ENCODE measurements around the gene CLIC2.
"Not testable (repeated sequence)": the region's sequence is repeated elsewhere in the genome, so short reads cannot be mapped to it uniquely, and the experiment has no call there.

CLIC2 gene

DNA sequence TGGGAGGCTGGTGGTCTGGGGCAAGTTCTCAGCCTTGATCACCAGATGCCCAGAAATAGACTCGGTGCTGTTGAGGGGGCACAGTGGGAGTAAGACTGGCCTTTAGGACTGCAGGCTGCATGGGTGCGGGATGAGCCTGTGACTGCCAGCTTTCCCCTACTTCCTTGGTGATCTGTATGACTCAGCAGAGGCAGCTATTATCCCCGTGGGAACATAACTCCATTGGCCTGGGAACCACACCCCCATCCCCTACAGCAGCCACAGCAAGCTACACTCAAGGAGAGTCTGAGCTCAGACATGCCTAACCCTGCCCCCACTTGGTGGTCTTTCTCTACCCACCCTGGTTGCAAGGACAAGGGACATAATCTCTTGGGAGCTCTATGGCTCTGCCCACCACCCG lies 20.6 kb downstream of the CLIC2 start:
- H3K27me3 Mint-ChIP-seq: peaks cover 4% of the 10 kb centered on the region
- no peak for ATAC-seq (ENCODE audit: low read depth)
- no peak overlapping the region for H3K27ac Mint-ChIP-seq
- H3K9me3 Mint-ChIP-seq: peaks cover 3% of the 10 kb centered on the region
- H3K36me3 Mint-ChIP-seq: peaks cover 1% of the 10 kb centered on the region
- no peaks in the 10 kb centered on the region for H3K4me1 Mint-ChIP-seq
- no peak for DNase-seq (ENCODE audit: low spot score in 2 of 2)
- H3K4me3 Mint-ChIP-seq: no peak overlapping the region

DNA sequence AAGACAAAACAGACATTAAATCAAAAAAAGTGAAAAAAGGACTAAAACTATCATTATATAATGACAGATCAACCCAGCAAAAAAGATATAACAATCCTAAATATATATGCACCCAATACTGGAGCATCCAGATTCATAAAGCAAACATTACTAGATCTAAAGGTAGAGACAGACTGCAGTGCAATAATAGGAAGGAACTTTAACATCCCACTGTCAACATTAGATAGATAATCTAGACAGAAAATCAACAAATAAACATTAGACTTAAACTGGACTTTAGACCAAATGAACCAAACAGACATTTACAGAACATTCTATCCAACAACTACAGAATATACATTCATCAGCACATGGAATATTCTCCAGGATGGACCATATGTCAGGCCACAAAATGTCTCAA lies 40.6 kb downstream of the CLIC2 start:
- Mint-ChIP-seq H3K27me3 (no peaks in the 10 kb centered on the region), H3K9me3 (no peaks in the 10 kb centered on the region), H3K4me1 (peaks cover 2% of the 10 kb centered on the region), H3K36me3 (no peaks in the 10 kb centered on the region), H3K4me3 (no peak overlapping the region), H3K27ac (no peak overlapping the region)
- ATAC-seq (ENCODE audit: low read depth) (no peak), DNase-seq (ENCODE audit: low spot score in 2 of 2) (no peak)

DNA sequence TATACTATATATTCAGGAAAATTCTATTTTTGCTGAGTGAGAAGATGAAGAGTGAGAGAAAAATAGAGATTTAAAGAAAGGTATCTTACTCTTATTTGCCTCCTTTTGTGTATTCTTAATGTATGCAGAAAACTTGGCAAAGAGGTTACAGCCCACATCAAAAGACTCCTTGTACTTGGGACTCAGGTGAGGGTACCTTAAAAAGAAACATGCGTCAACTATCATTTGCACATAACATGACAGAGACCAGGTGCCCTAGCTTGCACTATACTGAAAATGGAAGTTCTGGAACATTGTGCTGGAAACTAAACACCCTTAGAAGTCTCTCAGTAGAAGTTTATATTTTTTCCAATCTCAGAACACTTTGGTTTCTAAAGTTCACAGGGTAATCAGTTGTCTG lies 54.5 kb downstream of the CLIC2 start:
- Mint-ChIP-seq H3K4me1 (no peaks in the 10 kb centered on the region), H3K4me3 (no peak overlapping the region), H3K27me3 (no peaks in the 10 kb centered on the region), H3K36me3 (peaks cover 2% of the 10 kb centered on the region), H3K9me3 (peaks cover 2% of the 10 kb centered on the region), H3K27ac (no peak overlapping the region)
- no peak for ATAC-seq (ENCODE audit: low read depth)
- no peak for DNase-seq (ENCODE audit: low spot score in 2 of 2)

DNA sequence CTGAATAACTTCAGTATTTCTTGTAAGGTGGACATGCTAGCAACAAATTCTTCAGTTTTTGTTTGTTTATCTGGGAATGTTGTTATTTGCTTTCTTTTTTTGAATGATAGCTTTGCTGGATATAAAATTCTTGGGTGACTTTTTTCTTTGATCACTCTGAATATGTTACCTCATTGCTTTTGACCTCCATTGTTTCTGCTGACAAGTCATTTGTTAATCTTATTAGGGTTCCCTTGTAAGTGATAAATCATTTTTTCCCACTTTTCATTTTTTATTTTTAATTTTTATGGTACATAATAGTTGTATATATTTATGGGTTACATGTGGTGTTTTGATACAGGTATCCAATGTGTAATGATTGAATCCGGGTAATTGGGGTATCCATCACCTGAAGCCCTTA lies 63.4 kb downstream of the CLIC2 start:
- DNase-seq (ENCODE audit: low spot score in 2 of 2): no peak
- no peak overlapping the region for H3K27ac Mint-ChIP-seq
- H3K27me3 Mint-ChIP-seq: no peaks in the 10 kb centered on the region
- no peaks in the 10 kb centered on the region for H3K9me3 Mint-ChIP-seq
- ATAC-seq (ENCODE audit: low read depth): no peak
- no peaks in the 10 kb centered on the region for H3K36me3 Mint-ChIP-seq
- no peaks in the 10 kb centered on the region for H3K4me1 Mint-ChIP-seq
- no peak overlapping the region for H3K4me3 Mint-ChIP-seq

DNA sequence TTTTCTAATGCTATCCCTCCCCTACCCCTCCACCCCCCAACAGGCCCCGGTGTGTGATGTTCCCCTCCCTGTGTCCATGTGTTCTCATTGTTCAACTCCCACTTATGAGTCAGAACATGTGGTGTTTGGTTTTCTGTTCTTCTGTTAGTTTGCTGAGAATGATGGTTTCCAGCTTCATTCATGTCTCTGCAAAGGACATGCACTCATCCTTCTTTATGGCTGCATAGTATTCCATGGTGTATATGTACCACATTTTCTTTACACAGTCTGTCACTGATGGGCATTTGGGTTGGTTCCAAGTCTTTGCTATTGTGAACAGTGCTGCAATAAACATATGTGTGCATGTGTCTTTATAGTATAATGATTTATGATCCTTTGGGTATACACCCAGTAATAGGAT lies 66.4 kb downstream of the CLIC2 start:
- H3K27me3 Mint-ChIP-seq; DNase-seq (ENCODE audit: low spot score in 2 of 2); H3K27ac Mint-ChIP-seq; H3K4me3 Mint-ChIP-seq; H3K9me3 Mint-ChIP-seq; H3K36me3 Mint-ChIP-seq; H3K4me1 Mint-ChIP-seq; ATAC-seq (ENCODE audit: low read depth): not testable (repeated sequence)

DNA sequence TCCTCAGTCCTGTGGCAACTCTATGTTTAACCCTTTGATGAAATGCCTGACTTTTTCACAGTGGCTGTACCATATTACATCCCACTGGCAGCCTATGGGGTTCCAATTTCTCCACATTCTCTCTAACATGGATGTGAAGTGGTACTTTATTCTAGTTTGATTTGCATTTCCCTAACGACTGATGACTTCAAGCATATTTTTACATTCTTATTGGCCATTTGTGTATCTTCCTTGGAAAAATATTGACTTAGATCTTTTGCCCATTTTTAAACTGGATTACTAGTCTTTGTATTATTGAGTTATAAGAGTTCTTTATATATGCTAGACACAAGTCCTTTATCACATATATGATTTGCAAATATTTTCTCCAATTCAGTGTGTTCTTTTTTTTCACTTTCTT lies 68.0 kb downstream of the CLIC2 start:
- Mint-ChIP-seq H3K4me3 (no peak overlapping the region), H3K9me3 (no peaks in the 10 kb centered on the region), H3K36me3 (no peaks in the 10 kb centered on the region), H3K27me3 (no peaks in the 10 kb centered on the region), H3K4me1 (peaks cover 8% of the 10 kb centered on the region), H3K27ac (no peak overlapping the region)
- no peak for ATAC-seq (ENCODE audit: low read depth)
- DNase-seq (ENCODE audit: low spot score in 2 of 2): no peak

DNA sequence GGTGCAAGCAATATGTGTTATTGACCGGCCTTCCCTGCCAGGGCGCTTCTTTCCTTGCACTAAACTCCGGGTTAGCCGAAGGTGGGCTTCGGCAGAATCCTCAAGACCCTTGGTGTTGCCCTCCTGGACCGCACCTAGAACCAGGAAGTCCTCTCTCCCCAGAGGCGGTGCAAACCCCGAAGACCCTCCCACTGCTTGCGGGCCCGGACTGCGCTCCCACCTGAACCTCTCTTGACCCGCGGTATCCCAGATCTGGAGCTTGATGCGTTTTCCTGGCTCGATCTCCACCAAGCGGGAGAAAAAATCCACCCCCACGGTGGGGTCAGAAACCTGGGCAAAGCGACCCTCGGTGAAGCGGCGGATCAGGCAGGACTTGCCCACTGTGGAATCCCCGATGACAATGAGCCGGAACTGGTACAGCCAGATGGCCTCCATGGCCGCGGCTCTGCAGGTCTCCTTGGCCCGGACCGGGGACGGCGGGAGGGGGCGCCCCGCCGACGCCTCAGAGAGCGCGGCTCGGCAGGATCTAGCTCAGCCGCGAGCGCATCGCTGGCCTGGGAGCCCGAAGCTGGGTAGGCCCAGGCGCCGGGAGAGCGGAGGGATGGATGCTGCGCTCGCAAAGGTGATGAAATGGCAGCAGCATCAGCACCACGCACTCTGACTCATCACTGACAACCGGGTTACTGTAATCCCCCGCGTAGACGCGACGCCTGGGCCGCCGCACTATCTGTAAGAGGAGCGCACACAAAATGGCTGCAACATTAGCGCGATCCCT lies 70.4 kb downstream of the CLIC2 start, which contains the start of gene RAB39B:
Gene RAB39B, minus strand, starts transcription at position 638 of the 775 bp plus-strand sequence. Its CDS starts 203 bp downstream, at position 435.
- H3K4me1 Mint-ChIP-seq: peaks cover 8% of the 10 kb centered on the region
- H3K36me3 Mint-ChIP-seq: peaks cover 4% of the 10 kb centered on the region
- H3K9me3 Mint-ChIP-seq: no peaks in the 10 kb centered on the region
- no peaks in the 10 kb centered on the region for H3K27me3 Mint-ChIP-seq
- H3K4me3 Mint-ChIP-seq: peak within 1 kb of the TSS; percentile 90
- H3K27ac Mint-ChIP-seq: peak within 1 kb of the TSS; percentile 87
- DNase-seq (ENCODE audit: low spot score in 2 of 2): peak; percentile 36 to 54
- ATAC-seq (ENCODE audit: low read depth): peak; percentile 90

DNA sequence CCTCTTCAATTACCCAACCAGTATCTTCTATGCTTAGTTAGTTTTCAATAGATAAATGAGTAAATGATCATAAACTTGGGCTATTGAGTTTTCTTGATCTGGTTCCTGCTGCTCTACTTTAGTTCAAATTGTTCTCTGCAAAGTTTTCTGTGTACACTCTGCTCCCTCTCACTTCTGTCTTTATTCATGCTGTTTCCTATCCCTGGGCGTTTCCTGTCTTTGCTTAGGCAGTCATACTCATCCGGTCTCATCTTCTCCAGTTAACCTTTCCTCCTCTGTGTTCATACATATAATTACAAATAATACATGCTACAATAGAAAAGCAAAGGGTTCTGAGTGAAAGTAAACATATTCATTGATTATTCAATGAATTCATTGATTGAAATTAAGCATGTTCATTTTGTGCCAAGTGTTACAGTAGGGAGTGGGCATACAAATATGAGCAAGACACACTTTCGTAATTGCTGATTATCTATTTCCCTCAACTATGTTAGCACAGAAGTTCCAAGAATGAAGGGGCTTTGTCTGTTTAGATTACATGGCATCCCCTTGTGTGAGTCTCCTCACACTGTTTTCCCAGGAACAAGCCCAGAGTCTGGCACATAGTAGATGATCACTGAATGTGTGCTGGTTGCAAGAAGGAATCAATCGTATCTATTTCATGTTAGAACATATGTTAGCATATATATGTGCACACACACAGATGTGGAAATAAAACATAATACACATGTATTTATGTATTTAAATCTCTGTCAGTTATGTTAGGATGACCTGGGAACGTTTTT lies 71.3 kb downstream of the CLIC2 start:
- H3K4me1 Mint-ChIP-seq: peaks cover 8% of the 10 kb centered on the region
- peak overlapping the region; percentile 90 for H3K4me3 Mint-ChIP-seq
- ATAC-seq (ENCODE audit: low read depth): no peak
- H3K9me3 Mint-ChIP-seq: no peaks in the 10 kb centered on the region
- H3K27me3 Mint-ChIP-seq: no peaks in the 10 kb centered on the region
- DNase-seq (ENCODE audit: low spot score in 2 of 2): no peak
- H3K27ac Mint-ChIP-seq: peak overlapping the region; percentile 87
- H3K36me3 Mint-ChIP-seq: peaks cover 4% of the 10 kb centered on the region

DNA sequence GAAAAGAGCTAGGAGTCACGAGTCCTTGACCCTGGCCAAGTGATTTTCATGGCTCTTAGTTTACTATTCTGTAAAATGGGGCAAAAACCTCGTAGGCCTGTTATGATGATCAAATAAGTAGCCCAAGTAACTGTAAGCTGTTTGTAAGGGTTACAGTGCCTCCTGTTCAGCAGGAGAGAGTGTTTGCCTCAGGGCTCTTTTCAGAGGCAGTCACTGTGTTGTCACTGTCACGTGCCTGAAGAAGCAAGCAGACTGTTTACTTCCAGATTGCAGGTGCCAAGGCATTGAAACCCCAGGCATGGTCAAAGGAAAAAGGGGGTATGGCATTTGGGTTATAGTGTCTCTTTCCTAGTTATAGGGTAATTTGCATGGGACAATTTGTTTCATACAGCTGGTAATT lies 74.7 kb downstream of the CLIC2 start:
- H3K27ac Mint-ChIP-seq: no peak overlapping the region
- no peak for ATAC-seq (ENCODE audit: low read depth)
- no peak overlapping the region for H3K4me3 Mint-ChIP-seq
- no peaks in the 10 kb centered on the region for H3K27me3 Mint-ChIP-seq
- DNase-seq (ENCODE audit: low spot score in 2 of 2): no peak
- no peaks in the 10 kb centered on the region for H3K9me3 Mint-ChIP-seq
- peaks cover 10% of the 10 kb centered on the region for H3K4me1 Mint-ChIP-seq
- H3K36me3 Mint-ChIP-seq: peaks cover 4% of the 10 kb centered on the region

DNA sequence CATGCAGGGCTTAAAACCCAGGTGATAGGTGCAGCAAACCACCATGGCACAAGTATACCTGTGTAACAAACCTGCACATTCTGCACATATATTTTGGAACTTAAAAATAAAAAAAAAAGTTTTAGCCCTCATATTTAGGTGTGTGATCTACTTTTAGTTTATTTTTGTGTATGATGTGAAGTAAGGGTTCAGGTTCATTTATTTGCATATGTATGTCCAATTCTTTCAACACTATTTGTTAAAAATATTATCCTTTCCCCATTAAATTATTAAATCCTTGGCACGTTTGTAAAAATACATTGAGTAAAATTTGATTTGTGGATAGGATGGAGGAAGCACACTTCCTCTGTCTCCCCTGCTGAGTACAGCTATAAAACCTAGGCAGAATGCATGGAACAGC lies 83.0 kb downstream of the CLIC2 start:
- no peaks in the 10 kb centered on the region for H3K27me3 Mint-ChIP-seq
- H3K4me1 Mint-ChIP-seq: peaks cover 6% of the 10 kb centered on the region
- H3K27ac Mint-ChIP-seq: no peak overlapping the region
- ATAC-seq (ENCODE audit: low read depth) (no peak), DNase-seq (ENCODE audit: low spot score in 2 of 2) (no peak)
- no peaks in the 10 kb centered on the region for H3K36me3 Mint-ChIP-seq
- no peak overlapping the region for H3K4me3 Mint-ChIP-seq
- H3K9me3 Mint-ChIP-seq: no peaks in the 10 kb centered on the region

DNA sequence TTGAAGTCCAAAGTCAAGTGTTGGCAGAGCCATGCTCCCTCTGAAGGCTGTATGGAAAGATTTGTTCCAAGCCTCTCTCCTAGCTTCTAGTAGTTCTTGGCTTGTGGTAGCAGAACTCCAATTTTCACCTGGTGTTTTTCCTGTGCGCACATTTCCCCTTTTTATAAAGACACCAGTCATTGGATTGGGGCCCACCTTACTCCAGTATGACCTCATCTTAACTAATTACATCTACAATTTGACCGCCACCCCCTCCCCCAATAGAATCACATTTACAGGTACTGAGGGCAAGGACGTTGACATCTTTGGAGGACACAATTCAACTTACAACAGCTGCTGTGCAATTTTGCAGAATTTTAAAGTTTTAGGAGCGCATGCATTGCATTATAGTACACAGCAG lies 86.9 kb downstream of the CLIC2 start:
- Mint-ChIP-seq H3K27me3 (no peaks in the 10 kb centered on the region), H3K27ac (no peak overlapping the region), H3K4me3 (no peak overlapping the region), H3K9me3 (no peaks in the 10 kb centered on the region), H3K36me3 (no peaks in the 10 kb centered on the region), H3K4me1 (peaks cover 6% of the 10 kb centered on the region)
- ATAC-seq (ENCODE audit: low read depth) (no peak), DNase-seq (ENCODE audit: low spot score in 2 of 2) (no peak)

DNA sequence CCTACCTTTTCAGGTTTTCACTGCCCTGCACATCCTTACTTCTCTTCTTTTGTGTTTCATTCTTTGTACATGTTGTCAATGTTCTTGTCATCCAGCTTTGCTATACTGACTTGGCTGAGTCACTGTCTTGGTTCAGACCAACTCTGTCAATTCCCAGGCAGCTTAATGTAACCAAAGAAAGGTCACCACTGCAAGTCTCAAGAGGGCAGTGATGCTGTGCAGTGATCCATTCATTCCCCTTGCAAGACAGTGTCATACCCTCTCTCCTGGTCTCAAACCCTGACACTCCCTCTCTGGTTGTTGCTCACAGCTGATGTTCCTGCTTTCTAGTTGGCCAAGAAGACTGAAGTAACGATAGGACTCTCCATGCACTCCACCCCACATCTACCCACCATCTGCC lies 87.7 kb downstream of the CLIC2 start:
- no peaks in the 10 kb centered on the region for H3K36me3 Mint-ChIP-seq
- no peak overlapping the region for H3K4me3 Mint-ChIP-seq
- no peak for DNase-seq (ENCODE audit: low spot score in 2 of 2)
- no peaks in the 10 kb centered on the region for H3K27me3 Mint-ChIP-seq
- H3K27ac Mint-ChIP-seq: no peak overlapping the region
- H3K4me1 Mint-ChIP-seq: peaks cover 6% of the 10 kb centered on the region
- ATAC-seq (ENCODE audit: low read depth): no peak
- H3K9me3 Mint-ChIP-seq: no peaks in the 10 kb centered on the region

DNA sequence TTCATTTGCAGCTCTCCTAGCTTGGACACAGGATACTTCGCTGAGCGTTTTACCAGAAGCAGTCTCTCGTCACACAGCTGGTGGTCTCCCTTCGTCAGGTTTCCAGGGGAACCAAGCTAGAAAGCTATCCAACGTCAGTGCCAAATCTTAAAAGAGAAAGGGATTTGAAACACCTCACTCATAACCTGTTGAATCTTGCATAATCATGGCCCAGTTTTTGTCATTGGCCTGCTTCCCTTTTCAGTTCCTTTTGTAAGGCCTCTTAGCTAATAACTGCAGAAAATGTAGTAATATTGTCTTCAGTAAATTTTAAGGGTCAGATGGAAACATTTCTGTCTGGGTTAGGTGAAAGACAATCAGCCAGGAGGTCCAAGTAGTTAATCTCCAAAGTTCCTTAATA lies 92.1 kb downstream of the CLIC2 start:
- no peak overlapping the region for H3K4me3 Mint-ChIP-seq
- no peak overlapping the region for H3K27ac Mint-ChIP-seq
- ATAC-seq (ENCODE audit: low read depth): no peak

DNA sequence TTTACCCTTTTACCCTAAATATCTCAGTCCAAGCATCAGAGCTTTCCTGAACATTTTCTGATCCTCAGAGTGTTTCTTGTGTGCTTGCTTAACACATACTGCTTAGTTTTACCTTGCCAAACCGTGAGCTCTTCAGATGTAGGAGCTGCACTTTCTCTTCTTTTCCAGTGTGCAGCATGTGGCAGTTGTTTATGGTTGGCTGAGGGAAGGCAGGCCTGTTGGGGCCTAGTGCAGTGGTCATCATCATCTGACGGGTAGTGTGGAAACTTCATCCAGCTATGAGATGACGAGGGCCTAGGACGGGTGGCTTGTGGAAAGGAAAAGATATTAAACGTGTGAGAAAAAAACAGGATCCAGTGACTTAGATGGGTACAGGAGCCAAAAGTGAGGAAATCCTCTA lies 96.7 kb downstream of the CLIC2 start:
- peaks cover 20% of the 10 kb centered on the region for H3K36me3 Mint-ChIP-seq
- ATAC-seq (ENCODE audit: low read depth) (no peak), DNase-seq (ENCODE audit: low spot score in 2 of 2) (no peak)
- H3K4me3 Mint-ChIP-seq: no peak overlapping the region
- H3K9me3 Mint-ChIP-seq: no peaks in the 10 kb centered on the region
- H3K27ac Mint-ChIP-seq: peak overlapping the region; percentile 70
- peaks cover 4% of the 10 kb centered on the region for H3K4me1 Mint-ChIP-seq
- H3K27me3 Mint-ChIP-seq: no peaks in the 10 kb centered on the region

More for the DNA sequence above, 92.1 kb downstream of the CLIC2 start:
- peaks cover 10% of the 10 kb centered on the region for H3K36me3 Mint-ChIP-seq
- H3K27me3 Mint-ChIP-seq: no peaks in the 10 kb centered on the region
- DNase-seq (ENCODE audit: low spot score in 2 of 2): no peak
- no peaks in the 10 kb centered on the region for H3K9me3 Mint-ChIP-seq
- H3K4me1 Mint-ChIP-seq: peaks cover 6% of the 10 kb centered on the region

All from memory B cell (primary cell).